Measurements from ENCODE around the gene MUSTN1.

Gene MUSTN1

DNA sequence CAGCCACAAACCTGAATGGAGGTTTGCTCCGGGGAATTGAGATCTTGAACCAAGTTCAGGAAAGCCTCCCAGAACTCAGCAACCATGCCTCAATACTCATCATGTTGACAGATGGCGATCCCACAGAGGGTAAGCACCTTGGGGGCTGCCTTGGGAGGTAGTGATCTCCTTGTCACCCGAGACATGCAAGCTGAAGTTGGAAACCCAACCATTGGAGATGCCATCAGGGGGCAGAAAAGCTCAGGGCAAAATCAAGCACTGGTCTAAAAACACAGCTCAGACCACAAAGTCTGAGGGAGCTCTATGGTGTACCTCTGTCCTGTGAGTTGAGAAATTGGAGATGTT lies 51.6 kb downstream of the MUSTN1 start:
- no peak overlapping the region for H3K4me3 Mint-ChIP-seq
- no peaks in the 10 kb centered on the region for H3K4me1 Mint-ChIP-seq (ENCODE audit: low read depth)
- no peaks in the 10 kb centered on the region for H3K36me3 Mint-ChIP-seq (ENCODE audit: low read depth)
- peaks cover 11% of the 10 kb centered on the region for H3K27me3 Mint-ChIP-seq (ENCODE audit: low read depth)
- H3K27ac Mint-ChIP-seq = no peak overlapping the region
- no peaks in the 10 kb centered on the region for H3K9me3 Mint-ChIP-seq

Data from T-helper 1 cell treated with Interleukin-12 subunit alpha and Interleukin-12 subunit beta and Interleukin-4 antibody, amounts not matched to agents 30 μg/mL and 1 μg/mL, for 36 hours (primary cell).